T-helper 2 cell (primary cell): ENCODE measurements around the gene MUC3A.
"Not testable (repeated sequence)": the region's sequence is repeated elsewhere in the genome, so short reads cannot be mapped to it uniquely, and the experiment has no call there.

Experiments
- DNase-seq, 5 experiments: peaks; one replicate each; pipeline versions ENCODE4 v3.0.0 to v3.0.0-alpha.2; 2012 to 2022

Gene MUC3A

GRCh38 chr7:100971111-100972001 is 22.0 kb downstream of the MUC3A start:
- no peak for DNase-seq

GRCh38 chr7:100972002-100972347 is 22.6 kb downstream of the MUC3A start:
- no peak for DNase-seq

GRCh38 chr7:100974021-100974420 is 24.7 kb downstream of the MUC3A start:
- no peak for DNase-seq

GRCh38 chr7:100975371-100975821 is 26.1 kb downstream of the MUC3A start:
- DNase-seq, result no peak

GRCh38 chr7:100978300-100978699 is 29.0 kb downstream of the MUC3A start:
- no peak for DNase-seq

- no peak for DNase-seq
Observed at GRCh38 chr7:100983451-100984187, 34.3 kb downstream of the MUC3A start.

- DNase-seq, result not testable (repeated sequence)
Observed at GRCh38 chr7:100984241-100984918, 35.0 kb downstream of the MUC3A start.

- DNase-seq, result not testable (repeated sequence)
Observed at GRCh38 chr7:100985033-100985797, 35.9 kb downstream of the MUC3A start.

GRCh38 chr7:100991631-100992030 is 42.3 kb downstream of the MUC3A start:
- DNase-seq, result no peak

GRCh38 chr7:100992280-100992679 is 42.9 kb downstream of the MUC3A start:
- DNase-seq, result not testable (repeated sequence)

GRCh38 chr7:100994671-100995070 is 45.3 kb downstream of the MUC3A start:
- DNase-seq, result not testable (repeated sequence)

GRCh38 chr7:100998530-100998929 is 49.2 kb downstream of the MUC3A start:
- DNase-seq, result not testable (repeated sequence)

- not testable (repeated sequence) for DNase-seq
Observed at GRCh38 chr7:100999334-100999733, 50.0 kb downstream of the MUC3A start.

- DNase-seq, result not testable (repeated sequence)
Observed at GRCh38 chr7:101000025-101000424, 50.7 kb downstream of the MUC3A start.

GRCh38 chr7:101002333-101002732 is 53.0 kb downstream of the MUC3A start:
- DNase-seq, result not testable (repeated sequence)

- not testable (repeated sequence) for DNase-seq
Observed at GRCh38 chr7:101007361-101007760, 58.0 kb downstream of the MUC3A start.

GRCh38 chr7:101009629-101010028 is 60.3 kb downstream of the MUC3A start:
- DNase-seq, result no peak

GRCh38 chr7:101012931-101013330 is 63.6 kb downstream of the MUC3A start:
- DNase-seq, result no peak

GRCh38 chr7:101015626-101016025 is 66.3 kb downstream of the MUC3A start:
- no peak for DNase-seq

- DNase-seq, result peak in 4 of 5 experiments; percentile 32 to 91 (median 46)
Observed at GRCh38 chr7:101017064-101017777, 67.9 kb downstream of the MUC3A start.
